ENCODE results near the gene OXTR.

DNA sequence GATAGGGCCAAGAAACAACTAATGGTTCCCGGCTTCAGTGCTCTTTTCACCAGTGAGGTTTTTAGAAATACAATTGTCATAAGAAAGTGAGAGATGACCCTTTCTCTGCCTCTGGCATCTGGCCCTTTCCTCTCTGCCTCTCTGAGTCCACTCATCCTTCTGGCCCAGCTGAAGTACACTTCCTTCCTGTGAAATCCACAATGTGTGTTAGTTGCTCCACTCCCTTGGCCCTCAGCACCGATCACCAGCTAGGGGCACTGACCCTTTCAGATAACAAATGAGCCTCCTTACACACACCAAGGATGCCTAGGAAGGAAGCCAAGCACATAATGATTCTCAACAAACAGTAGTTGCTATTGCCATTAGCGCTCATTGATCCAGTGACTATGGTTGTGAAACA lies 38.8 kb downstream of the OXTR start:
- TF ChIP-seq, protein P1, sequence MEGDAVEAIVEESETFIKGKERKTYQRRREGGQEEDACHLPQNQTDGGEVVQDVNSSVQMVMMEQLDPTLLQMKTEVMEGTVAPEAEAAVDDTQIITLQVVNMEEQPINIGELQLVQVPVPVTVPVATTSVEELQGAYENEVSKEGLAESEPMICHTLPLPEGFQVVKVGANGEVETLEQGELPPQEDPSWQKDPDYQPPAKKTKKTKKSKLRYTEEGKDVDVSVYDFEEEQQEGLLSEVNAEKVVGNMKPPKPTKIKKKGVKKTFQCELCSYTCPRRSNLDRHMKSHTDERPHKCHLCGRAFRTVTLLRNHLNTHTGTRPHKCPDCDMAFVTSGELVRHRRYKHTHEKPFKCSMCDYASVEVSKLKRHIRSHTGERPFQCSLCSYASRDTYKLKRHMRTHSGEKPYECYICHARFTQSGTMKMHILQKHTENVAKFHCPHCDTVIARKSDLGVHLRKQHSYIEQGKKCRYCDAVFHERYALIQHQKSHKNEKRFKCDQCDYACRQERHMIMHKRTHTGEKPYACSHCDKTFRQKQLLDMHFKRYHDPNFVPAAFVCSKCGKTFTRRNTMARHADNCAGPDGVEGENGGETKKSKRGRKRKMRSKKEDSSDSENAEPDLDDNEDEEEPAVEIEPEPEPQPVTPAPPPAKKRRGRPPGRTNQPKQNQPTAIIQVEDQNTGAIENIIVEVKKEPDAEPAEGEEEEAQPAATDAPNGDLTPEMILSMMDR (IDR thresholded peaks at IDR 0.05; ENCODE audit: poor library complexity, severe bottlenecking) = no peak
- TF ChIP-seq EP300 (conservative IDR thresholded peaks at IDR 0.05; ENCODE audit: poor library complexity, severe bottlenecking) = no peak
